Type B pancreatic cell (in vitro differentiated cells): ENCODE data around the gene LYRM4. TPM values are rescaled to one million over a fixed set of nuclear protein-coding genes. Genes with fewer than 3 reads are reported as not detected.
A peak's percentile ranks its signal among the peaks of the same experiment; 100 is the strongest.

ENCODE experiments used
- DNase-seq: peaks from one replicate; pipeline ENCODE4 v3.0.0; 2021; ENCODE audit warnings: mixed read lengths; ENCODE audit not compliant: unreplicated experiment; ENCODE audit errors: extremely low spot score
- H3K27ac Mint-ChIP-seq: 2 replicates; pipeline ENCODE4 v1.8.0; 2021; ENCODE audit warnings: mild to moderate bottlenecking, mixed read lengths
- H3K27me3 Mint-ChIP-seq: 2 replicates; pipeline ENCODE4 v1.8.0; 2021; ENCODE audit warnings: mixed read lengths
- H3K36me3 Mint-ChIP-seq: 2 replicates; pipeline ENCODE4 v1.8.0; 2021; ENCODE audit warnings: mixed read lengths
- H3K4me1 Mint-ChIP-seq: one replicate; pipeline ENCODE4 v1.8.0; 2021; ENCODE audit warnings: mixed read lengths; ENCODE audit not compliant: unreplicated experiment
- H3K4me3 Mint-ChIP-seq: 2 replicates; pipeline ENCODE4 v1.8.0; 2021; ENCODE audit warnings: mild to moderate bottlenecking, mixed read lengths
- H3K9me3 Mint-ChIP-seq: 2 replicates; pipeline ENCODE4 v1.8.0; 2021; ENCODE audit warnings: mixed read lengths
- total RNA-seq: library from RNA; stranded (reverse); gene quantifications from 2 replicates; pipeline ENCODE4 v1.2.1, GENCODE V29; 2021; ENCODE audit warnings: low replicate concordance
- TF ChIP-seq, protein P1 (sequence below): fragments of 200-600 bp; sonication (generic); conservative IDR thresholded peaks from 2 replicates; pipeline ENCODE4 v1.5.0; 2021; ENCODE audit warnings: antibody characterized with exemption, mild to moderate bottlenecking

Gene LYRM4
- total RNA-seq, 1 donor from 2014 or later: 39.5 TPM

- Mint-ChIP-seq H3K36me3 (peaks cover 18% of the 10 kb centered on the region), H3K4me3 (peak overlapping the region; percentile 98), H3K4me1 (peaks cover 14% of the 10 kb centered on the region), H3K9me3 (no peaks in the 10 kb centered on the region), H3K27ac (peak overlapping the region; percentile 100), H3K27me3 (no peaks in the 10 kb centered on the region)
- TF ChIP-seq, protein P1, sequence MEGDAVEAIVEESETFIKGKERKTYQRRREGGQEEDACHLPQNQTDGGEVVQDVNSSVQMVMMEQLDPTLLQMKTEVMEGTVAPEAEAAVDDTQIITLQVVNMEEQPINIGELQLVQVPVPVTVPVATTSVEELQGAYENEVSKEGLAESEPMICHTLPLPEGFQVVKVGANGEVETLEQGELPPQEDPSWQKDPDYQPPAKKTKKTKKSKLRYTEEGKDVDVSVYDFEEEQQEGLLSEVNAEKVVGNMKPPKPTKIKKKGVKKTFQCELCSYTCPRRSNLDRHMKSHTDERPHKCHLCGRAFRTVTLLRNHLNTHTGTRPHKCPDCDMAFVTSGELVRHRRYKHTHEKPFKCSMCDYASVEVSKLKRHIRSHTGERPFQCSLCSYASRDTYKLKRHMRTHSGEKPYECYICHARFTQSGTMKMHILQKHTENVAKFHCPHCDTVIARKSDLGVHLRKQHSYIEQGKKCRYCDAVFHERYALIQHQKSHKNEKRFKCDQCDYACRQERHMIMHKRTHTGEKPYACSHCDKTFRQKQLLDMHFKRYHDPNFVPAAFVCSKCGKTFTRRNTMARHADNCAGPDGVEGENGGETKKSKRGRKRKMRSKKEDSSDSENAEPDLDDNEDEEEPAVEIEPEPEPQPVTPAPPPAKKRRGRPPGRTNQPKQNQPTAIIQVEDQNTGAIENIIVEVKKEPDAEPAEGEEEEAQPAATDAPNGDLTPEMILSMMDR: no peak
- no peak for DNase-seq
These were observed 877 bp upstream of the LYRM4 start for GRCh38 chr6:5261545-5262109.

- Mint-ChIP-seq H3K4me1 (peaks cover 14% of the 10 kb centered on the region), H3K4me3 (peak overlapping the region; percentile 98), H3K9me3 (no peaks in the 10 kb centered on the region), H3K27me3 (no peaks in the 10 kb centered on the region), H3K27ac (peak overlapping the region; percentile 100), H3K36me3 (peaks cover 15% of the 10 kb centered on the region)
- TF ChIP-seq, protein P1: no peak
- DNase-seq: peak; percentile 78
These were observed 584 bp downstream of the LYRM4 start for GRCh38 chr6:5260111-5260620.

DNA sequence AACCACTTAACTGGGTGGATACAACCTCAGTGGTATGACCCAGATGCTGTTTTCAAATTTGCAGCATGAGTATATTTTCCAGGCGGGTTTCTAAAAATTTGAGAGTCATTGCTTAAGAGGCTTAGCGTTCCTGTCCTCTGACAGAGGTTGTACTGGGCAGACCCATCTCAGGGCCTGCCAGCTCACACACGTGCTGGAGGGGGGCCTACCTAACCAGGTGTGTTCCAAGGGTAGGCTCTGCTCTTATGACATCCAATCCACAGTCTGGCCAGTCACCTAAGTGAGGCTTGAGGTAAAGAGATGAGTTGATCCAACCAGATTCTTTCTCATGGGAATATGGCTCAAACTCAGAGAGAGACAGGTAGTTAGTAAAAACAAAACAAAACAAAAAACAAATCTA, 1.3 kb downstream of the LYRM4 start:
- peaks cover 14% of the 10 kb centered on the region for H3K4me1 Mint-ChIP-seq
- H3K9me3 Mint-ChIP-seq: no peaks in the 10 kb centered on the region
- peak overlapping the region; percentile 98 for H3K4me3 Mint-ChIP-seq
- DNase-seq: no peak
- peaks cover 21% of the 10 kb centered on the region for H3K36me3 Mint-ChIP-seq
- no peaks in the 10 kb centered on the region for H3K27me3 Mint-ChIP-seq
- peak overlapping the region; percentile 100 for H3K27ac Mint-ChIP-seq
- TF ChIP-seq, protein P1: no peak

DNA sequence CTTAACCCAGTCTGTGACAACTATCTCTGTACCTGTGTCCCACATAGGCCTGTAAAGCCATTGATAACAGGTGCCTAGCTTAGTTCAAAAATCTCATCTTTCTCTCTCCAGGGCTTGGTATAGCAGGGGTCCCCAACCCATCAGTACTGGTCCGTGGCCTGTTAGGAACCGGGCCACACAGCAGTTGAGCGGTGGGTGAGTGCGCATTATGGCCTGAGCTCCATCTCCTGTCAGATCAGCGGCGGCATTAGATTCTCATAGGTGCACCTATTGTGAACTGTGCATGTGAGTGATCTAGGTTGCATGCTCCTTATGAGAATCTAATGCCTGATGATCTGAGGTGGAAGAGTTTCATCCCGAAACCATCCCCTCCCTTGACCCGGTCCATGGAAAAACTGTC, 3.4 kb downstream of the LYRM4 start:
- TF ChIP-seq, protein P1: no peak
- no peaks in the 10 kb centered on the region for H3K9me3 Mint-ChIP-seq
- H3K27ac Mint-ChIP-seq: no peak overlapping the region

GRCh38 chr6:5256952-5257351, 3.8 kb downstream of the LYRM4 start:
- H3K4me3 Mint-ChIP-seq: no peak overlapping the region
- H3K27me3 Mint-ChIP-seq: no peaks in the 10 kb centered on the region
- no peak for DNase-seq
- peaks cover 21% of the 10 kb centered on the region for H3K36me3 Mint-ChIP-seq
- H3K27ac Mint-ChIP-seq: no peak overlapping the region
- TF ChIP-seq, protein P1: no peak
- no peaks in the 10 kb centered on the region for H3K9me3 Mint-ChIP-seq
- H3K4me1 Mint-ChIP-seq: peaks cover 14% of the 10 kb centered on the region

More for the DNA sequence above, 3.4 kb downstream of the LYRM4 start:
- Mint-ChIP-seq H3K4me3 (no peak overlapping the region), H3K4me1 (peaks cover 14% of the 10 kb centered on the region), H3K27me3 (no peaks in the 10 kb centered on the region), H3K36me3 (peaks cover 21% of the 10 kb centered on the region)
- no peak for DNase-seq
